GM20000 (cell line): ENCODE results near the gene RAB38.

Experiments used
- DNase-seq: peaks from one replicate; pipeline ENCODE4 v3.0.0; 2012; ENCODE audit warnings: low spot score
- CTCF ChIP-seq: IDR thresholded peaks from 2 replicates; pipeline ENCODE4 v1.5.1; 2012; ENCODE audit warnings: mild to moderate bottlenecking, control low read depth; ENCODE audit errors: extremely low read depth, missing control alignments

RAB38 gene

GRCh38 chr11:88174709-88175568 is at the start of gene RAB38:
TSS of gene RAB38 (minus strand) at chr11:88175443. CDS start at chr11:88175384, 59 bp downstream.
- no peak for TF ChIP-seq CTCF
- DNase-seq: peak; percentile 37

DNA sequence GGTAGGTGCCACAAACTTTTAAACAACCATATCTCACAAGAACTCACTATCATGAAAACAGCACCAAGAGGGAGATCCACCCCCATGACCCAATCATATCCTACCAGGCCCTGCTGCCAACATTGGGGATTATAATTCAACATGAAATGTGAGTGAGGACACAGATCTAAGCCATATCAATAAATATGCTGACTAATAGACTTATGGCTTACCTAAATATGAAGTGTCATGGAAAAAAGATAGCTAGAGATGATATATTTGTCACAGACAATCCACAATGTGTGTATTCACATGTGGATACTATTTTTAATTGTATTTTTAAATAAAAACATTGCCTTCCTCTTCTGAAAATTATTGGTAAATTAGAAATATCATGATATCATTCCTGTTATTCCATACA is 38.2 kb upstream of the RAB38 start:
- no peak for DNase-seq
- TF ChIP-seq CTCF: no peak

DNA sequence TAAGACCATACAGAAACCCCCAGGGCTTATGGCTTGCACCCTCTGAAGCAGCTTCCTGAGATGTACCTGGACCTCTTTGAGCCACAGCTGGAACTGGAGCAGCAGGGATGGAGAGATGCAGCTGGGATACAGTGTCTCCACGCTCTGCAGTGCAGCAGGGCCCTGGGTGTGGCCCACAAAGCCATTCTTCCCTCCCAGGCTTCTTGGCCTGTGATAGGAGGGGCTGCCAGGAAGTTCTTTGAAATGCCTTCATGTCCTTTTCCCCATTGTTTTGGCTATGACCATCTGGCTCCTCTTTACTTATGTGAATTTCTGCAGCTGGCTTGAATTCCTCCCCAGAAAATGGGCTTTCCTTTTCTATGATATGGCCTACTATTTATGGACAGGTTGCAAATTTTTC is 37.1 kb upstream of the RAB38 start:
- DNase-seq: no peak

GRCh38 chr11:88208745-88209144 is 33.5 kb upstream of the RAB38 start:
- TF ChIP-seq CTCF: no peak
- DNase-seq: no peak

More for the DNA sequence above, 37.1 kb upstream of the RAB38 start:
- no peak for TF ChIP-seq CTCF

GRCh38 chr11:88206751-88207150 is 31.5 kb upstream of the RAB38 start:
- TF ChIP-seq CTCF: no peak
- no peak for DNase-seq

DNA sequence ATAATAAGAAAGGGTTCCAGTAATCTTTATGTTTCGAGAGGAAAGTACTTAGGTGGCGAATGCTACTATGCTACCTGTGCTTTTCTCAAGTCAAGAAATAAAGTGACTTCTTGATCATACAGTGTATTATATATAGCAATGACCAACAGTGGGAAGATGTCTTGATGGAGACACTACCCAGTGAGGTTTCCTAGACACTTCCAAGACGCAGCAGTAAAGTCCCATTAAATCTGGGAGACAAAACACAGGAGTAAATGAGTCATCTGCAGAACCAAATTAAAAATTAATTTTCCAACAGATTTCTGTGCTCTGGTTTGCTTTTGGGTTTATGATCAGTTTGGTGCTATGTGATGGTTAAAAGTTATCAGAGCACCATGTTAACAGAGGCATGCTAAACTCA is 29.1 kb upstream of the RAB38 start:
- TF ChIP-seq CTCF: no peak
- no peak for DNase-seq

- DNase-seq: no peak
- no peak for TF ChIP-seq CTCF
Observed at GRCh38 chr11:88203604-88204003, 28.4 kb upstream of the RAB38 start.
